Kasumi-1 (cell line): ENCODE results near the gene ZNF423.

Source experiments
- DNase-seq, 2 experiments: peaks; one replicate each; lab custom pipeline; 2025; lab: John Stamatoyannopoulos, UW

ZNF423 gene

DNA sequence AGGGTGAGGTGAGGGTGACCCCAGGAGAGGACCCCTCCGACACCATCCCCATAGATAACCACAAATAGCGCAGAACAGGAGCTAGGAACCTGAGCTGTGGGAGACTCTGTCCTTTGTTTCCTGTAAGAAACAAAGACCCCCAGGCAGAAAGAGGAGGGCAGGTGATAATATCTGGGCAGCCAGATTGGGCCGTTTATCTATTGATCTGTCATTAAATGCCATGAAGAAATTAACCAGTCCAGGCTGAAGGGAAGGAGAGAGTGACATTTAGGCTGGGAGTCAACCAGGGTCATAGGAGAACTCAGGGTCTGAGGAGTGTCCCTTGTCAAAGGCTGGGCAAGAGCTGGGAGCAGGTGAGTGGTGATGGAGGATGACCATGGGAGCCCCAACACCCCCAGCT, 324.5 kb downstream of the ZNF423 start:
- DNase-seq, result no peak

DNA sequence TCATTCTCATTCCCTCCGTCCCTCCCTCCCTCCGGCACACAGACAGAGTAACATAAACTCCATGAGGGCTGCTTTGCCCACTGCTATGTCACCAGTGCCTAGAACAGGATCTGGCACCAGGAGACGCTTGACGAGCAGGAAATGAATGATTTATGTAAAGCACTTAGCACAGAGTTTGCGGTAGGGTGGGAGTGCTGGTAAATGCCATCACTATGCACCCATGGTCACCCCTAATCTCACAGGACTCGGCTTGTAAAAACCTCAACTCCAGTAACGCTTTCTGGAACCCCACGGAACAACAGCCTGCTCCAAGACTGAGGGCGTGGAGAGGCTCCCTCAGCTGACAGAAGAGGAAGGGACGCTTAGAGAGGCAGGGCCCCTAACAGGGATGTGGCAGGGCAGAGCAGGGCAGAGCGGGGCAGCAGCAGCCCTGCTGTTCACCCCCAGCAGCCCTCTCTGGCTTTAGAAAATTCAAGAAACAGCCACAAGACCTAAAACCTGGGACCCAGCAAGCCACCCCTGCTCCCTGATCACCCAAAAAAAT, 325.4 kb downstream of the ZNF423 start:
- no peak for DNase-seq

DNA sequence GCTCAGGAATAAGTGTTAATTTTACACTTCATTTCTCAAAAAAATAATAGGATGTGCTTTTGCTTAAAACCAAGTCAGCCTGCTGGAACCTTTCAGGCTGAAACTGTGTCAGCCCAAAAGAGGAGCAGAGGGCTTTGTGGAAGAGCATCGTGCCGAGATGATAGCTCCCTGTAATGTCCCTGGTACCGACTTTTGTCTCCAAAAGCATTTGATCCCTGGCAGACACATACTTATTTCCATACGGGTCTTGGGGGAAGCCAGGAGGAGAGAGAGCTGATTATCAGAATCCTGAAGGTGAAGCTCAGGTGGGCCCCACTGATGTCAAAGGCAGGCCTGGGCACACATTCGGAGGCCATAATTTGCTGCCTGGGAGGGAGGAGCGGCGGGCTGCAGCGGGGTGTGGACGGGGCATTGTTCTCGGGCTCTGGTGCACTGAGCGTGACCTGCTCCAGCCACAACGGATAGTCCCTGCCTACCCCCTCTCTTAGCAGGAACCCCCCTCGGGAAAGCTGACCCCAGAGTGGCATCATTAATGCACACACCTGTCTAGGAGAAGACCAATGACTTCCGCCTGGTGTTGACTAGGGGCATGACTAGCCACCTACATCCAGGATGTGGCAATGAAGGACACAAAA, 326.4 kb downstream of the ZNF423 start:
- DNase-seq, result no peak

DNA sequence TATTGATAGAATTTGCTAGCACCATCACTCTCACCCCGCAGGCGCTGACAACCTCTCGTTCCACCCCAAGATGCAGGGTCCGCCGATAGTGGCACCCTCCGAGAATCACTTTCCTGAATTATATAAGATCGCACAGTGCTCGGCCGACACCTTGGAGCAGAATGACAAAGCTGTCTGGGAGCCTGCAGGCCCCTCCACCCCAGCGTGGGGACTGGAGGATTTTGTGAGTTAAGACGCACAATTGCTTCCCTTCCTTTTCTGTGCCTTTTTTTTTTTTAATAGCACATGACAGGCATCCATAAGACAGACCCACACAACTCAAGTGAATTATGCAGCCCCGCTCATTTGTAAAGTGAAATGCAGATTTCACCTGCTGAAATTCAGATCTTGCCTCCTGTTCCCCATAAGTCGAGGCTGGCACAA, 327.0 kb downstream of the ZNF423 start:
- DNase-seq, result no peak

DNA sequence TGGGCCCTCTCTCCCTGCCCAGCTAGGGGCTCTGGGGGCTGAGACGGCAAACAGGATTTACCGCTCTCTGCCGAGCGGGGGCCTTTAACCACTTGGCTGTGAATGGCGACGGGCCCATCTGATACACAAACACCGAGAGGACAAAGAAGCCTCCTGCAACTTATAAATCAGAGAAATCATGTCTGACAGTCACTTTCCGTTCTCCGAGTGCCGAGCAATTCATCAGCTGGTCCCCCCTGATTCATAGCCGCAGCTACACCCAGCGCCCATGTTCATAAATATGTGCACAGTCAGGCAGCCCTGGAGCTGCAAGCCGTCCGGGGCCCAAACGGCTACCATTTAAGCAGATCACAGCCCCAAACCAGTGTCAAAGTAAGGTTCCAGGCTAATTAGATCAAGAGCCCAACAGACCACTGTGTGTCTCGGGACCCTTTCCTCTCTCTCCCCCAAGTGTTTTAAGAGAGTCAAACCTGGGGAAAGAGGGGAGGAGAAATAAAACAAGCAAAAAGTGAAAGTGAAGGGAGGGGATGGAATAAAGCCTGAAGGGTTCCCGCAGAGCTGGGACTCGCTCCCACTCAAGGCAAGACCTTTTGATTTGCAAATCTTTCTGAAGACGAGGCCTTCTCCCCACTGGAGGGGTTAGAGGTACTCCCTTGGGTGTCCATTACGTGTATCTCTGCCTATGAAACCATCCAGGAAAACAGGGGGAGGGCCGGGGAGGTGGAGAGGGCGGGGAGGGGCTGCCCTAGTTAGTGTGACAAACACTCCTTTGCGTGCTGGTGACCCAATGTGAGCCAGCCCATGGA, 327.6 kb downstream of the ZNF423 start:
- DNase-seq, result no peak

DNA sequence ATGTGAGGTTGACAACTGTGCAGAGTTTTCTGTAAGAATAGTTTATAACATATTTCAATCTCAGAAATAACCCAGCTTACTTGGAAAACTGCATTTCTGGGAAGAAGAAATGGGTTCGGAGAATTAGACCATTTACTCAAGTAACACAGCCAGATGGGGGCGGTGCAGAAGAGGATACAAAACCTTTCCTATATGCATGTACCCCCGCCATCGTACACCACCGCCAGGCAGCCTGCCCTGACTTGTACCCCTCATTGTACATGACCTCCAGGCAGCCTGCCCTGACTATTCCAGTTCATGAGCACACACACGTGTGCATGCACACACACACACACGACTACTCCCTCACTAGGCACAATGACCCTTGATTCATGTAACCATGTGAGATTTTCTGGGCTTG, 328.3 kb downstream of the ZNF423 start:
- no peak for DNase-seq

DNA sequence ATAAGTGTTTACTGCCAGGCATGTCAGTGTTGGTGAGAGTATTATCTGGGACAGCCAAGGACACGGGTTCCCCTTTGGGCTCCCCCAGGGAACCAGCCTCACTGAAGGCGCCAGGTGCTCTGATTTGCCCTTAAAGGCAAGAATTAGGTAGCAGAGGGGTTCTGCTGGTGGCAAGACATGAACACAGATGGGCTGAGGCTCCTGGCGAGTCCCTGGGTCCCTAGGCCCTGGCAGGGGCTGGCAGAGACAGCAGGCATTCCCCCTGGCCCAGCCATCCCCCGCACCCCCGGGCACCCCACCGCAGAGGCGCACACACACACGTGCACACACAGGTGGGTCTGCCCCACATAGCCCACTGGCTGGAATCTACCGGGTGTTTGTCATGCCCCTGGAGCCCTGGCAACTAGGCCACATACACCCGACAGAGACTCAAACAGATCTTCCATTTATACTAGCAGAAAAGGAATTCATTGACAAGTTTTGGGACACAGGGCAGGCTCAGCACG, 329.0 kb downstream of the ZNF423 start:
- no peak for DNase-seq

DNA sequence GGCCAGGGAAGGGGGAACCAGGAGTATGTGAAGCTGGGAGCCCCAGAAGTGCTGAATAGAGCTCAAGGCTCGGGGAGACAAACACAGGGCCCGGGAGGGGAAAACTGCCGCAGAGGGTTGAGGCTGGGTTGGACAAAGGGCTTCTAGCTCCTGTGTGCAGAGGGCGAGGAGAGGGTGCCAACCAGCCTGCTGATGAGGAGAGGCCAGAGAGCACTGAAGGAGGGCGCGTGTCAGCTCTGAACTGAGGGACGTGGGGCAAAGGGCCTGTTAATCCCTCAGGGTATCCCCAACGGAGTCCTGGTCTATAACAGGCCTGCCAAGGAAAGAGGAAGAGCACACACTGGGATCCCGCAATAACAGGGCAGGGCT, 331.0 kb downstream of the ZNF423 start:
- DNase-seq, result no peak

DNA sequence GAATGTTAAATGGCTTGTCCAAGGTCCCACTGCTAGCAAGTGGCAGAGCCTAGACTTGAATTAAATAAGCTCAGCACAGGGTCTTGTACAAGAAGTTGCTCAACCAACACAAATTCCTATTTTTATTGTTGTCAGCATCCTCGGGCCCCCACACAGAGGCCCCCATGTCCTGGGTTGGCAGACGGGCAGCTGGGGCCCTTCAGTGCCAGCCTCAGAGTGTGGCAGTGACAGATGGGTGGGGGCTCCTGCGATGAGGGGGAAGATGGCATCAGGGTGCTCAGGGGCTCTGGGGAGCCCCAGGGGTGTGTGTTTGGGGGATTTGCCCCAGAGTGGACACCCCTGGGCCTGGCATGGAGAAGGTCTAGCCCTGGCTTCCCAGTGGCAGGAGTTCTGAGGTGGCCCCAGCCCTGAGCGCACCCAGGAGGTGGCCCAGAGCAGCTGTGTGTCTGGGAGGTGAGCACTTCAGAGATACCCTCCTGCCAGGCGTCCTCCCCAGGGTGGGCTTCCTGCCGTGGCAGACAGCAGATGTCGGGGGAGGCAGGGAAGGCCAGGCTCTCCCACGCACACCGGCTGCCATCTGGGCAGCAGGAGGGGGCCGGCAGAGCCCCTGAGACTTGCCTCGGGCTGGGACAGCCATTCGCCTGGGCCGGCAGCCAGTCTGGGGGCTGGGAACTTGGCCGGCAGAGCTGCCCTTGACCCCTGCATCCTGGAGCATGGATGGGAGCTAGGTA, 331.5 kb downstream of the ZNF423 start:
- DNase-seq, result no peak

DNA sequence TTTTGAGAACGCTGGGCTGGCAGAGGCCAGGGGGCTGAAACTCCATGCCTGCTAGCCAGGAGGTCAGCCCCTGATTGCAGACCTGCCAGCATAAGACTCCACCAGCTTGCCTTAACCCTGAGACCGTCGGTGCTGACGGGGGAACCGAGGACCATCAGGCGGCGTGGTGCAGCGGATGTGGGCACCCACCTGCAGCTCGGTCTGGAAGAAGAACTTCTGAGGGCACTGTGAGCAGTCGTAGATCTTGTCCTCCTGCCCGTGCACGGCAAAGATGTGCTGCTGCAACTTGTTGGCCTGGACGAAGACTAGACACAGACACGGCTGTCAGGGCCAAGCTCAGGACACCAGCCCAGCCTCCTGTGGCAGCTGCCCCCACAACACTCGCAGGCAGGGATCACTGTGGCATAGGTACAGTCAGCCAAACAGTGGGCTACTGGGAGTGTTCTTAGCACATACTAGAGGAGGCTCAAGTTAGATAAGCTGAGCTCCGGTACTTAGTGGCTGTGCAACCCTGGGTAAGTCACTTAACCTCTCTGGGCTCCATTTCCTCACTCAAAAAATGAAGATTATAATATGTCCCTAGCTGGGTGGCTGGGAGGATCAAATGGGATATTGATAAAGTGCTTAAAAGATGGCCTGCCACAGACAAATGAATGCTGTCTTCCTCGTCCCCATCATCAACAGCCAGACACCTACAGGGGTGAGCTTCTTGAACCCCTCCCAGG, 332.3 kb downstream of the ZNF423 start:
- DNase-seq, result no peak

DNA sequence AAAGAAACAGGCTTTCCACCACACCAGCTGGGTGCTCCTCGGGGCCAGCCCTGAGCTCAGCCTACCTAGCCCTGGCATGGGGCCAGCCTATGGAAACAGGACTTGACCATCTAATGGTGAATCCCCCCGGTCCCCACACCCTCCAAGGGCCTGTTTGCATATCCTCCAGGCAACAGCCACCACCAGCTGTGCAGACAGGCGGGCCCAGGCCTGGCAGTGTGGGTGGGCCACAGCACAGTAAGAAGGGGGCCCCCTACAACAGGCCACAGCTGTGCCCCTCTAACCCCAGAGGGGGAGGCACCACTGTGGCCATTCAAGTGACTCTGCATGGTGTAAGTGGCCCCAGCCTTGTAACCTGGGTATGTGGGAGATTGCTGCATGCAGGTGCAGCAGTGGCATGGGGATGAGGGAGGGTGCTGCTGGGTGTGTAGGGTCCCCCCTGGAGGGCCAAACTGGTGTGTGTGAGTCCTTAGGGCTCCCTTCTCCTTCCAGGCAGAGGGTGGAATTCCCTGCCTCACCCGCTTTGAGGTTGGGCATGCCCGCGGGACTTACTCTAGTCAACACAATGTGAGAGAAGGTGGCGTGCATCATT, 334.1 kb downstream of the ZNF423 start:
- DNase-seq, result no peak

DNA sequence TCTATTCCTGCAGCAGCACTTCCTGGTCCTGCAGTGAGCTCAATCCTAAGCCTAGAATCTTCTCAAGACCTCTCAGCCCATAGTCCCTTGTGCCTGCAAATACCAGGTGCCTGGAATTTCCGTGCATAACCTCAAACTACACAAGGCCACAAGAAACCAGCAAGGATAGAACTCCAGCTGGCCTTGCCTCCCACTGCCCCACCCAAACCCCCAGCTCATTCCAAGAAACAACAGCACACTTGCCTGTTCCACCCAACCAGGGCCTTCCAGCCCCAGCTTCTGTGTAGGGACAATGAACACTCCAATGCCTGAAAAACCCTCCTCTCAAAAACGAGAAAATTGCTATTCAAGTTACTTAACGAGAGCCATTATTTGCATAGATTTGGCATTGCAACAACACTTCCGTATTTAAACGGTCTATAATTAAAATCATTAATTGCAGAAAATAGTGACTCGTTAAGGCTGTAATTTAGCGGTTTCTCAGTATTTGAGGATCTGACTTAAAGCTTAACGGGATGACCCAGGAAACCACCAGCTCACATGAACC, 335.3 kb downstream of the ZNF423 start:
- no peak for DNase-seq

DNA sequence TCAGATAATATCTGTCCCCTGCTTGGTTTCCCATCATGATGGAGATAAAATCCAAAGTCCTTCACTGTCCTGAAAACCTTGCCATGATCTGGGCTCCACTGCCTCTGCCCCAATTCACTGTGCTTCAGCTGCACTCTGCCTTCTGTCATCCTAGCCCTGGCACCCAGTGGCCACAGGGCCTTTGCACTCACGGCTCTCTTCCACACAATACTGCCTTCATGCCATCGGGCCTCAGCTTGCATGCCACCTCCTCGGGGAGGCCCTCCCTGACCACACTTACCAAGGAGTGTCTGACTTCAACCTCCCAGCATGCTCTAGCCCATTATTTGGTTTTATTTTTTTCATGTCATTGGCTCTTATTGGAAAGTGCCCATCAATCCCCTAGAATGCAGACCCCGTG, 336.2 kb downstream of the ZNF423 start:
- DNase-seq, result no peak

DNA sequence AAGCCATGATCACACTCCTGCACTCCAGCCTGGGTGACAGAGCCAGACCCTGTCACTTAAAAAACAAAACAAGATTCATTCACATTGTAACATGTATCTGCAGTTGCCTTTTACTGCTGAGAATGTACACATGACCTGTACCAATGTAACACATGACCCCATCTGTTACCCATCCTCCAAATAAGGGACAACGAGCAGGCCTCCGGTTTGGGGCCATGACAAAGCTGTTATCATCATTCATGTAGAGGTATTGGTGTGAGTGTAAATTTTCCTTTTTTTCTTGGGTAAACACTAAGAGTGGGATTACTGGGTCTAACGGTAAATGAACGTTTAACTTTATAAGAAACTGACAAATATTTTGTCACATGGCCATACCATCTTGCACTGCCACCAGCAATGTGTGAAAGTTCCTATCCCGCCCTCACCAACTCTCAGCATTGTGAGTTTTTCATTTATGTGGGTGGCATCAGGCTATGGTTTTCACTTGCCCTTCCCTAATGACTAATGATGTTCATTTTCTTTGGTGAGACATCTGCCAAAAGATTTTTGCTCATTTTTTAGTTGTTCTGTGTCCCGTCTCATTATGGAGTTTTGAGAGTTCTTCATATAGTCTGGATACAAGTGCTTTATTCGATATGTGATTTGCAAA, 336.8 kb downstream of the ZNF423 start:
- DNase-seq, result no peak

DNA sequence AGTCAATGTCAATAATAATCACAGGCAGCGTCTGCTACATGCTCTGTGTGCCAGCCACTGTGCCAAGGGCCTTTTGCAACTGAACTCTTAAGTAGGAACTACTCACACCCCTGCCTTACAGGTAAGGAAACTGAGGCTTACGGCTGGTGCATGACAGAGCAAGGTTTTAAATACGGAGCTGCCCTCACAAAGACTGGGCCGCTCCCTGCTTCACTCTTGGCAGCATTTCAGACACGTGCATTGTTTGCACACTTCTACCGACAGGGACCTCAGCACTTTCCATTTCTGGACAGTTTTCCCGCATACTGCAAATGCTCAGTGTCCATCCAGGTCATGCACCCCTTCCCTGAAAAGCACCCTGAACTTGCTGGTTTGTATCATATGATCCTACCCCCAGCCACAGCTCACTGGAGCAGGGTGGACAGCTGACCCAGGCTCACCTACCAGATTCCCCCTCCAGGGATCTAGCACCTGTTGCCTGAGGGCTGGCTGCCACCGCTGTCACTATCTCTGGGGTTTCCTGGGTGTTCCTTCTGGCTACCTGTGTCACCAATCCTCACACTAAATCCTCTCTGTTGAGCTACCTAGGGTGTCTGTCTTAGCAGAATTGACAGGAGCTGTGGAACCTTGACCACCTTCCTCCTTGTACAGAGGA, 339.4 kb downstream of the ZNF423 start:
- DNase-seq, result no peak

DNA sequence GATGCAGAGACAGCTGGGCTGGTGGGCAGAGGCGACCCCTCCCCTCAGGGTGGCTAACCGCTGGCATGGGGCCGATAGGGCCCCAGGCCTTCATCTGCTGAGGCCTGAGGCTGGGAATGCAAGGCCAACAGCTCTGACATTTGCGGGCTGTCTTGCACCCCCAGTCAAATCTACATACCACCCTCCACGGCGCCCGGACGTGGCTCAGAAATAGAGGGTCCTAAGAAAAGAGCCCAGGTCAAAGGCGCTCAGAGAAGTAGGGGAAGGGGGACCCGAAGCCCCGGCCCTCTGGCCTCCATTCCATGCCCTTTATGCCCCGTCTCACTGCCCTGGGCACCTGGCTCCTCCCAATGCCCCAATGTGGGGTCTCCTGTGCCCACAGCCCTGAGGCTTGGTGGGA, 340.1 kb downstream of the ZNF423 start:
- DNase-seq, result no peak

DNA sequence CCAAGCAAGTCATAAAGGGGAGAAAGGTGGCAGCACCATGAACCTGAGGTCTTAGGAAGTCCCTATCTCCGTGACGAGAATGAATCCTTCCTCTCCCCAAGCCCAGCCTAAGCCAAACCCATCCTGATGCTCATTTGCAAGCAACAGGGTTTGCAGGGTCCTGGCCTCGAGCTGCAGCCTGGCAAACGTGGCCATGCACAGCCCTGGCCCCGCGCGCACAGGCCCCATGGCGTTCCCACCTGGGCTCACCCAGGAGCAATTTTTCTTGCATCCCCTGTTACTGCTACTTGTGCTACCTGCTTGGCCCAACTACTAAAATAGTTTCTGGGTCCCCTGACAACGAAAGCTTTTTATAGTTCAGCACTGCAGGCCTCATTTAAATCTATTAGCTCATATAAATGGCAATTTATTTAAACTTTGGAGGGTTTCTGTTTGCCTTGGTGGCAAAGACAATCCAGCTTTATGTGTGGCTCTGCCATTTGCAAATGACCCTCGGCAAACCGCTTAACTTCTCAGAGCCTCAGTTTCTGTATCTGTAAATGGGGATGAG, 340.8 kb downstream of the ZNF423 start:
- no peak for DNase-seq

DNA sequence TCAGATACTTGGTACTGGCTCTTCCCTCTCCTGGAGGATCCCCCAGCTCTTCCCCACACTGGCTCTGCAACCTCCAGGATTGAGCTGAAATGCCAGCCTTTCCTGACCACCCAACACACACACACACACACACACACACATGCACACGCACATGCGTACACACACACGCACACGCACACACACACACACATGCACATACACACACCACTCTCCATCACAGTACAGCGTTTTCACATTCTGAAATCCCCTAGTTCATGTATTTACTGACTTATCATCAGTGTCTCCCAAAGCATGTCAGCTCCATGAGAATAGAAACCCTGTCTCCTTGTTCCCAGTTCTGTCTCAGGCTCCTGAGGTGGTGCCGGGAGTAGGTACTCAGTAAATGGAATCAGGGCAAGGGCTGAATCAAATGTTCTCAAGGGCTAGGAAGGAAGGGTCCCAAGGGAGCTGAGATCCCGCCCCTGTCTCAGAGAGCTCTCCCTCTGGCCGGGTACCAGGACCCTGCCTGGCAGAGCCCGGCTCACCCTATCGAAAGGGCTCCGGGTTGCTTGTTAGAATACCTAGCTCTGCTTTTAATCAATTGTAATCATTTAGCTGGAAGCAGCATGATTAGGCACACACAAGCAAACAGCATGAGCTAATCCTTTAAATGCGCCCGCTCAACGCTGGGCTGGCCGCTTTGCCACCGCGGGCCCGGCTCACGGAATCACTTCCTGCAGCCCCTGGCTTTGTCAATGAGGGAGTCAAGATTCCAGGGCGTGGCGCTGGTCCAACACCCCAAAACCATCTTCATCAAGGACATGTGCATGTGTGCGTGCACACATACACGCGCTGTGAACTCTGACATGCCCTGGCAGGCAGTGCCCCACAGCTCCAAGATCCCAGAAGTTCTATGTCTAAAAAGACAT, 341.6 kb downstream of the ZNF423 start:
- no peak for DNase-seq

DNA sequence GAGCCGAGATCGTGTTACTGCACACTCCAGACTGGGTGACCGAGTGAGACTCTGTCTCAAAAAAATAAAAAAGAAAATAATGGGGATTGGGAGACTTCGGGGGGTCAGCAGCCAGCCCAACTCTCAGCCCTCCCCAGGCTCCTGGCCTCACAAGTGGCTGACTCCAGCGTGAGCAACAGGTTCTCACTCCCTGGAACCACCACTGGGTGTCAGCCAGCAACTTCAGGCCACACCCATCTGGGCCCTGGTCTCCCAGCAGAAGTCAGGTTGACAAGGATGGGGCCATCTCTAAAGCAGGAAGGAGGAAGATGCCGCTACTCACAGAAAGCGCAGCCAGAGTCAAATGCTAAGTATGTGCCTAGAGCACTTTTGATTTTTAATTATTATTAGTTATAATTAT, 342.9 kb downstream of the ZNF423 start:
- no peak for DNase-seq
